NCI-H2196 treated with DMSO at 0.1 percent for 48 hours (cell line): Measurements from ENCODE around the gene TMEM132A.

Experiments used
- DNase-seq: peaks from one replicate; lab custom pipeline; 2025; ENCODE audit not compliant: unreplicated experiment; lab: John Stamatoyannopoulos, UW

The TMEM132A gene

DNA sequence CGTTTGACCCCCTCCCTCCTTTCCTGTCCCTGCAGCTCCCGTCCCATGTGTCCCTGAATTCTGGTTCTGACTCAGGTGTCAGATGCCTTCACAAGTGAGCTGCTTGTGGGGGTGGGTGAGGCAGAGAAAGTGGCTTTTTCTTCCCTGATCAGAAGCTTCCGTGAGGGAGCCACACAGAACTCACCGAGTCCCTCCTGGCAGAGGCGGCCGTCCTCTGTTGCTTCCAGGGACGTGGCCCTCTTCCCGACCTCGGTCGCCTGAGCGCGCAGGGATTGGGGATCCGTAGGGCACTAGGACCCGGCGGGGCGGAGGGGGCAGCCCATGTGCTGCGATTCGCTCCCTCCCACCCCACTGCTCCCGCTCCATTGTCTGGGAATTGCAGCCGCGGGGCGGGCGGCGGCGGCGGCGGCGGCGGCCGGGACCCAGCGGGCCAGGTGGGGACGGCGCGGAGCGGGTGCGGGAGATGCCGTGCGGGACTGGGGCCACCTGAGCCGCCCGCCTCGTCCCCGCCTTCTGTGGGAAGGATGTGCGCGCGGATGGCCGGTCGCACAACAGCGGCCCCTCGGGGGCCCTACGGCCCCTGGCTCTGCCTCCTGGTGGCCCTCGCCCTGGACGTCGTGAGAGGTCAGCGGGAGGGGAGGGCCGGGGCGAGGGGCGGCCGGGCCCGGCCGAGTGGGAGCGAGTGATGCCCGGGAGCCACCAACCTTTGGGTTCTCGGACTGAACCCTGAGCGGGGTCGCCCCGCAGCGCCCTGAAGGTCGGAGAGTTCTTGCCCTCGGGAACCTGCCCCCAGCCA lies at the start of gene TMEM132A:
Gene TMEM132A, plus strand, starts transcription at position 351 of the 796 bp plus-strand sequence. Its CDS starts 174 bp downstream, at position 525.
- DNase-seq, result peak; percentile 61

DNA sequence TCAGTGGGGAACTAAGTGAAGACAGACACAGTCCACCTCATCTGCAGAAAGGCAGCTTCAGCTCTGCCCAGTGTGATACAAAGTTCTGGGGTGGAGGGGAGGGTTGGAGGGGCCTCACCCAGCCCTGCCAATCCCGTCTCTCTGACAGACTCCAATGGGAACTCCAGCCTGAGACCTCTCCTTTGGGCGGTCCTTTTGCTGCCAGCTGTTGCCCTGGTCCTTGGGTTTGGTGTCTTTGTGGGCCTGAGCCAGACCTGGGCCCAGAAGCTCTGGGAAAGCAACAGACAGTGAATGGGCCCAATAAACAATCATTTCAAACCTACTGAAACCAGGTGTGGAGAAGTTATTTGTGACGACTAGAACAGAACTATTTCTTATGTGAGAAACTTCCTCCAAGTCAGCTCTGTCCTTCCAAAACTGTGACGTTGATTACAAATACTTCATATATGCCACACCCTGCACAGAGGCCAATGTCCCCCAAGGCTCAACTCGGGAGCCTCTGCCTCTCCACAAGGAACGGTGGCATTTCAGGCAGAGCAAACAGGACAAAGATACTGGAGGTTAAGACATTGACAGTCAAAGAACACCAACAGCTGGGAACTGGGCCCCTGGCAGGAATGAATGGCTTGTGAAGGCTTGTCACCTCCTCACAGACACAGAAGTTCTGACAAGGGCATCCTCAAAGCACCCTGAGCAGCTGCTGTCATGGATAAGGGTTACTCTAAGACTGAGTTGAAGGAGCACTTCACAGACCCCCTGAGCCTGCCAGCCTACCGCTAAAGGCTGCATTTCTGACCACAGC lies 48.7 kb upstream of the TMEM132A start:
- no peak for DNase-seq

DNA sequence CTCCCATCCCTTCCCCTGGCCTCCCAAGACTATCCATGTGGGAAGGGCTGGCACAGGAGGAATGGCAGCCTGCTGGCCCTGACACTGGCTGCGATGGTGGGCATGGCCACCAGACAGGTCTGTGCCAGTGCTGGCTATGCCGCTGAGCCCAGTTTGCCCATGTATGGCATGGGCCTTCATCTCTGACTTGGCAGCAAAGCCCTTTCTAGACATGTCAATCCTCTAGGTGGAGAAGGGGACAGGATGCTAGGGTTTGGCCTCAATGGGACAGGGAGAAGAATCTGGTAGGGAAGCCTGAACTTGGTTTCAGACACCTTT lies 48.1 kb upstream of the TMEM132A start:
- DNase-seq, result no peak

- DNase-seq, result no peak
Measured at GRCh38 chr11:60878245-60879101, 45.8 kb upstream of the TMEM132A start.

GRCh38 chr11:60879104-60879503 lies 45.2 kb upstream of the TMEM132A start:
- no peak for DNase-seq

- no peak for DNase-seq
Measured at GRCh38 chr11:60879971-60880588, 44.2 kb upstream of the TMEM132A start.

DNA sequence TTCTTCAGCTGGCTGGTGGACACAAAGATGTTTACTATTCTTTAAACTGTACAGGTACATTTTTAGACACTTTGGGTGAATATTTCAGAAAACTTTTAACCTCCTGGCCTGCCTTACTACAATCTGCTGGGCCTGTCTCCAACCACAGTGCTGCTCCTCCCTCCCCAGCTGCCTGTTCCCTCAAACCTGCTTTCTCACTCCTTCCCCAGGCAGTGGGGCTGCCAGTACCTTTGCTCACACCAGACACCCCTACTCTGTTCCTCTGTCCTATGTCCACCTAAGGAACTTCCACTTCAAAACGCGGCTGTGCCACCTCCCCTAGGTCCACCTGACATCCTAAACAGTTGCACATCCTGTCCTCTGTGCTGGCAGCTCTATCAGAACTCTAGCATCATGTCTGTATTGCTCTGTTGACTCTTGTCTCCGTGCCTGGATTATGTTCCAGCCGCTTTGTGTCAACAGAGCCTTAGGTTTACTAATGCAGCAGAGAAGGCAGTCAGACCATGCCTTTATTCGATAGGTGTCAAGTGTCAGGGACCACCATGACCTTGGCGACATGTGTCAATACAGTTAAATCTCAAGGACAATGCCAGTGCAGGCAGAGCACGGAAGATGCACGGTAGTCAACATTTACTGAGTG lies 43.5 kb upstream of the TMEM132A start:
- peak; percentile 45 for DNase-seq

GRCh38 chr11:60887556-60887955 lies 36.7 kb upstream of the TMEM132A start:
- peak; percentile 74 for DNase-seq

GRCh38 chr11:60889869-60890311 lies 34.4 kb upstream of the TMEM132A start:
- DNase-seq, result no peak

- no peak for DNase-seq
Measured at GRCh38 chr11:60890696-60891095, 33.6 kb upstream of the TMEM132A start.

GRCh38 chr11:60891103-60891741 lies 33.0 kb upstream of the TMEM132A start:
- DNase-seq, result no peak

DNA sequence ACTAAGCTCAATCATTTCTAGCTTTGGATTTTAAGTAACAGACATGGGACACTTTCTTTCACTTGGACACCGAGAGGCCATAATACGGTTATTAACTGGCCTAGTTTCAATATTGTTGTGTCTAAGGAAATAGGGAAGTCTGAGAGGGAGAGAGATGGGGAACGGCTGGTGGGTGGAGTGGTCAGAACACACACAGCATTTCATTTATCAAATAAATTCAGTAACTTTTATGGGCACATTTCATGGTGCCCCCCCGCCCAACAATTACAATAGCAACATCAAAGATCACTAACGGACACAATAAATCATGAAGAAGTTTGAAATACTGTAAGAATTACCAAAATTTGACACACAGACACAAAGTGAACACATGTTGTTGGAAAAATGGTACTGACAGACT lies 28.6 kb upstream of the TMEM132A start:
- no peak for DNase-seq

- DNase-seq, result no peak
Measured at GRCh38 chr11:60897496-60897895, 26.8 kb upstream of the TMEM132A start.

- DNase-seq, result peak; percentile 40
Measured at GRCh38 chr11:60899046-60899936, 25.0 kb upstream of the TMEM132A start.

DNA sequence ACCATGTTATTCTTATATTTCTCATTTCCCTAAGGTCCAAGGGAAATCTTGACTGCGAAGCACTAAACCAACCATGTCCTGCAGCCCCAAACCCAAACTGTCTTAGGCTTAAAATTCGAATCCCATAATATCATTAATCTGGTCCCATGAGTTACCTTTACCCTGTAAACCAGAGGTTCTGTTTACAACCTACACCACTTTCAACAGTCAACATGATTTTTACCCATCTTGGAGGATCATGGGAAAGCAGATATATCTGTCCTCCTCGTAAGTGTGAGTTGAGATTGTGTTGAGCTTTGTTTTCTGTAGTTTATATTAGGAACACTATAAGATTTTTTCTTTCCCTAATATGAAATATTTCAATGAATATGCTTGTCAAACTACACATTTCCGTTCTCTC lies 24.3 kb upstream of the TMEM132A start:
- no peak for DNase-seq

DNA sequence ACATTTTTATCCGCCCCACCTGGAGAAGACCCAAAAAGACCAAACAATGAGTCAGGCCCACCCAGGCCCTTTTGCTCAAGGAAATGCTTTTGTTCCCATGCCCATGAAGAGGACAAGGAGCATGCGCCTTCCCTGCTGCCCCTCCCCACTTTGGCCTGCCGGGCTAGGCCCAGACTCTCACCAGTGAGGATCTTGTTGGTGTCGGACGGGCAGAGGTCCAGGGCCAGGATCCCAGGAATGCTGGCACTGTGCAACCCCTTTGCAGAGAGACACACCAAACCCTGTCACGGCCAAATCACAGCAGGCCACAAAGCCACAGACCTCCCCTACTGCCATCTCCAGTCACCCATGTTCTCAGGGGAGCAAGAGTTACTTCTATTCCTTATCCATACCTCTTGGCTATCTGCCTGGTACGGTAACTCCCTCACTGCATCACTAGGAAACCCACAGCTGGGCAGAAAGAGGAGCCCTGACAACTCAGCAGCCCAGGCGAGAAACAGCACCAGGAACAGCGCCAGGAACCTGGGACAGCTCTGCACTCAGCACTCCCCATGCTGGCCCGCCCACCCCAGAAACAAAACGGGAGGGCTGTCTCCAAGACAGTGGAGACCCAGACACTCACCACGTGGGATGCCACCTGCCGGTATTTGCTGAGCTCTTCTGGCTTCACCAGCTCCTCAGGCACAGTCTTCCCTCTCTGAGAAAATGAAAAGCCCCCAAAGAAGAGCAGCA lies 23.4 kb upstream of the TMEM132A start:
- DNase-seq, result no peak

DNA sequence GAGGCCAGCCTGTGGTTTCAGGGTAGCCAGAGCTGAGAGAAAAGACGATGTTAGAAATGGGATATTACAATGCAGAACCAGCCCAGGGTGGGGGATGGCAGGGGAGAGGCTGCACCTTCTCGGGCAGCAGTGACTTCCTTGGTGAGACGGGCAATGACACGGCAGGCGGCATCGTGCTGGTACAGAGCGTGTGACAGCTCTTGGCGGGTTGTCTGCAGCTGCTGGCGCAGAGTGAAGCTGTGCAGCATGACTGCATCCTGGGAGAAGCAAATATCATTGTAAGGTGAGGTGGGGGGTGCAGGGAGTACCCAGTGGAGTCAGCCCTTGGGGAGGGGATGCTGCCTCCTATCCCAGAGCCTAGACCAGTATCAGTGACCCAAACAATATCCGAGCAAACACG lies 21.6 kb upstream of the TMEM132A start:
- no peak for DNase-seq

DNA sequence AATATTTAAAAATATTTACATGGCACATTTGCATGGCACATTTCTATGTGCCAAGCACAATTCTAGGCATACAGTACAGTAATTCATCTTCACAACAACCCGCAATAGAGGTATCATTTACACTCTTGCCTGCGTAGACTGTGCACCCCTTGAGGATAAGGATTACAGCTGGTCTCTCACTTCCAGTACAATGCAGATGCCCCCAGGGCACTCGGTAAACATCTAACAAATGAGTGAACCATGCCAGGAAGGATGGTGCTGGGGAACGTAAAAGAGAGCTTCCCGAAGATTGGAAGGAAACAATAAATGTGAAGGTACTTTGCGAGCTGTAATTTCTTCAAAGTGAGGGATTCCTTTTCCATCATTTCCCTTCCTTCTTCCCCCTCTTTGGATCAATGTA lies 19.2 kb upstream of the TMEM132A start:
- no peak for DNase-seq
